ENCODE measurements around the gene UPK3A. TPM values are rescaled to one million over a fixed set of nuclear protein-coding genes. Genes with fewer than 3 reads are reported as not detected.

The UPK3A gene
- total RNA-seq, 1 donor from 2014 or later = not detected

- TF ChIP-seq CTCF (IDR thresholded peaks at IDR 0.05) = no peak
- peak; percentile 80 to 96 for DNase-seq (ENCODE audit: low spot score in 2 of 2)
- H3K27me3 ChIP-seq = no peaks in the 10 kb centered on the region
- peak overlapping the region; percentile 96 for H3K27ac ChIP-seq
- peaks cover 11 to 50% of the 10 kb centered on the region in 2 donors for H3K4me1 ChIP-seq
- intact Hi-C loops (cut with DNase I) = loop anchor here (1.0 to 10.0 kb wide), 2 partner anchors 19 to 797 kb away; no protein-coding TSS in a partner anchor
- peaks cover 4 to 9% of the 10 kb centered on the region in 2 donors for H3K36me3 ChIP-seq
- peak overlapping the region; percentile 35 to 45 for H3K4me3 ChIP-seq
- no peaks in the 10 kb centered on the region for H3K9me3 ChIP-seq
Observed at GRCh38 chr22:45318168-45318557, 33.4 kb downstream of the UPK3A start.

DNA sequence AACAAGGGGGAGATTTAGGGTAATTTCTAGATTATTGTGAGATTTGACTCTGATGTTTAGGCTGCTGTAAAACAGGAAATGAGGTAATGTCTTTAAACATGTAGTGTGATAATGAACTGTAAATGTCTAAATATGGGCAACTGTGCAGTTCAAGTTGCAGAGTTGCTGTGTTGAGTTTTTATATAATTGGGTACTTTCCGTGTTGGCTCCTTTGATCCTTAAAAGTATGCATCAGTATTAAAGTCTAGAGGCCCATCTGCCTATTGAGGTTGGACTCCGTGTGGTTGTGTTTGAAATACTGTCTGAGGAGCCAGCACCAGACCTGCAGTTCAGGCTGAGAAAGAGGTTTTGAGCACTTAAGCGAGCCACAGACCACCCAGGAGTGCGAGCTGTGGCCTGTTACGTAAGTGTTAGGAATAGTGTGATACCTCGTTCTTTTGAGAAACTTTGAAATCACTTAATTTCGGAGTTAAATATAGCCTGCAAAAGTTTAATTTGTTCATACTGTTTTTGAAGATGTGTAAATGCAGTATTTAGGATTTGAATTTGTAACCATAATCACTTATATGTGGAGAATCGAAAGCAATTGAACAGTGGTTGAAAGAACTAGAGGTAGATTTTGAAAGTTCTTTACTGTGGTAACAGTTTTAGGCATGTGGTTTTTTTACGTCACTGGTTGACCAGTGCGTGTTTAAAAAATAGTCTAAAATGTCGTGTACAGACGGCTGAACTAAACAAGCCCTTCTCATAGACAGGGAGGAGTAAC, 34.0 kb downstream of the UPK3A start:
- peak overlapping the region; percentile 35 to 45 for H3K4me3 ChIP-seq
- H3K36me3 ChIP-seq = peaks cover 10 to 15% of the 10 kb centered on the region in 2 donors
- peak overlapping the region; percentile 96 for H3K27ac ChIP-seq
- no peaks in the 10 kb centered on the region for H3K27me3 ChIP-seq
- intact Hi-C loops (cut with DNase I) = loop anchor here (1.0 to 10.0 kb wide), 2 partner anchors 19 to 796 kb away; no protein-coding TSS in a partner anchor
- no peaks in the 10 kb centered on the region for H3K9me3 ChIP-seq
- no peak for TF ChIP-seq CTCF (IDR thresholded peaks at IDR 0.05)
- H3K4me1 ChIP-seq = peaks cover 11 to 50% of the 10 kb centered on the region in 2 donors
- DNase-seq (ENCODE audit: low spot score in 2 of 2) = no peak

- H3K9me3 ChIP-seq = no peaks in the 10 kb centered on the region
- no peak for TF ChIP-seq CTCF (IDR thresholded peaks at IDR 0.05)
- peak overlapping the region; percentile 96 for H3K27ac ChIP-seq
- H3K4me1 ChIP-seq = peaks cover 11 to 50% of the 10 kb centered on the region in 2 donors
- intact Hi-C loops (cut with DNase I) = loop anchor here (10.0 kb wide), 1 partner anchor 795 kb away; no protein-coding TSS in a partner anchor
- no peaks in the 10 kb centered on the region for H3K27me3 ChIP-seq
- peak overlapping the region in 1 of 2 donors; percentile 45 for H3K4me3 ChIP-seq
- H3K36me3 ChIP-seq = peaks cover 15 to 20% of the 10 kb centered on the region in 2 donors
- no peak for DNase-seq (ENCODE audit: low spot score in 2 of 2)
Observed at GRCh38 chr22:45319324-45319685, 34.6 kb downstream of the UPK3A start.

GRCh38 chr22:45320357-45320976, 35.7 kb downstream of the UPK3A start:
- Histone ChIP-seq H3K36me3 (peaks cover 15 to 32% of the 10 kb centered on the region in 2 donors), H3K9me3 (no peaks in the 10 kb centered on the region), H3K27me3 (no peaks in the 10 kb centered on the region), H3K27ac (peak overlapping the region; percentile 96), H3K4me3 (no peak overlapping the region), H3K4me1 (peaks cover 11 to 50% of the 10 kb centered on the region in 2 donors)
- DNase-seq (ENCODE audit: low spot score in 2 of 2) = peak in 1 of 2 donors; percentile 83
- intact Hi-C loops (cut with DNase I) = no loop called here
- TF ChIP-seq CTCF (IDR thresholded peaks at IDR 0.05) = no peak

GRCh38 chr22:45321827-45322226, 37.1 kb downstream of the UPK3A start:
- H3K4me1 ChIP-seq = peaks cover 10 to 43% of the 10 kb centered on the region in 2 donors
- no peak for DNase-seq (ENCODE audit: low spot score in 2 of 2)
- no peak overlapping the region for H3K4me3 ChIP-seq
- peaks cover 20 to 40% of the 10 kb centered on the region in 2 donors for H3K36me3 ChIP-seq
- TF ChIP-seq CTCF (IDR thresholded peaks at IDR 0.05) = no peak
- H3K9me3 ChIP-seq = no peaks in the 10 kb centered on the region
- no peaks in the 10 kb centered on the region for H3K27me3 ChIP-seq
- H3K27ac ChIP-seq = no peak overlapping the region
- intact Hi-C loops (cut with DNase I) = no loop called here
